Measurements from ENCODE around the gene SNAP47.

- TF ChIP-seq POLR2A (IDR thresholded peaks at IDR 0.05; ENCODE audit: low read depth, low read length) (no peak), MAZ (IDR thresholded peaks at IDR 0.05; ENCODE audit: borderline replicate concordance, low read depth, low read length) (no peak), MXI1 (IDR thresholded peaks at IDR 0.05; ENCODE audit: borderline replicate concordance, low read depth, low read length) (no peak), CTCF (conservative IDR thresholded peaks at IDR 0.05; ENCODE audit: low read depth, low read length) (no peak), SMC3 (IDR thresholded peaks at IDR 0.05; ENCODE audit: low read depth, low read length) (no peak), ELK1 (IDR thresholded peaks at IDR 0.05; ENCODE audit: borderline replicate concordance, low read depth, low read length) (no peak), CHD1 (IDR thresholded peaks at IDR 0.05; ENCODE audit: low read depth, low read length) (no peak), CEBPB (IDR thresholded peaks at IDR 0.05; ENCODE audit: low read depth, low read length) (no peak), USF2 (IDR thresholded peaks at IDR 0.05; ENCODE audit: low read depth, low read length) (no peak), BHLHE40 (IDR thresholded peaks at IDR 0.05; ENCODE audit: low read depth, low read length) (no peak), FOS (IDR thresholded peaks at IDR 0.05; ENCODE audit: low read depth, low read length) (no peak), RCOR1 (IDR thresholded peaks at IDR 0.05; ENCODE audit: insufficient replicate concordance, low read length) (no peak), RFX5 (IDR thresholded peaks at IDR 0.05; ENCODE audit: low read depth, low read length) (no peak), RAD21 (IDR thresholded peaks at IDR 0.05; ENCODE audit: low read length) (no peak)
Measured at GRCh38 chr1:227785094-227785804, 50.0 kb downstream of the SNAP47 start.

Measured in IMR-90 (cell line).